Nephron progenitor cell (in vitro differentiated cells): ENCODE data around the gene PMIS2.

ENCODE experiments used
- DNase-seq: peaks from one replicate; pipeline ENCODE4 v3.0.0; 2021
- H3K27ac Mint-ChIP-seq: 2 replicates; pipeline ENCODE4 v1.8.0; 2021; ENCODE audit warnings: mild to moderate bottlenecking, moderate library complexity, mixed read lengths
- H3K27me3 Mint-ChIP-seq: 2 replicates; pipeline ENCODE4 v1.8.0; 2021; ENCODE audit warnings: mild to moderate bottlenecking, low read depth, mixed read lengths; ENCODE audit not compliant: poor library complexity
- H3K36me3 Mint-ChIP-seq: 2 replicates; pipeline ENCODE4 v1.8.0; 2021; ENCODE audit warnings: low read depth, mixed read lengths
- H3K4me1 Mint-ChIP-seq: 2 replicates; pipeline ENCODE4 v1.8.0; 2021; ENCODE audit warnings: mixed read lengths
- H3K4me3 Mint-ChIP-seq: 2 replicates; pipeline ENCODE4 v1.8.0; 2021; ENCODE audit warnings: mild to moderate bottlenecking, moderate library complexity, mixed read lengths
- H3K9me3 Mint-ChIP-seq: 2 replicates; pipeline ENCODE4 v1.8.0; 2021; ENCODE audit warnings: mild to moderate bottlenecking, moderate library complexity, mixed read lengths
- CTCF ChIP-seq: fragments of 200-600 bp; sonication (generic); IDR thresholded peaks from 2 replicates; pipeline ENCODE4 v1.5.0; 2021; ENCODE audit warnings: antibody characterized with exemption

Gene PMIS2

GRCh38 chr19:35549174-35549788 is 36.7 kb upstream of the PMIS2 start:
- TF ChIP-seq CTCF, result peak; percentile 71
- Mint-ChIP-seq H3K9me3 (no peaks in the 10 kb centered on the region), H3K4me3 (no peak overlapping the region), H3K27ac (no peak overlapping the region), H3K36me3 (peaks cover 4% of the 10 kb centered on the region), H3K27me3 (peaks cover 10% of the 10 kb centered on the region), H3K4me1 (peaks cover 35% of the 10 kb centered on the region)
- peak; percentile 66 for DNase-seq

GRCh38 chr19:35549879-35550523 is 36.0 kb upstream of the PMIS2 start:
- Mint-ChIP-seq H3K4me1 (peaks cover 28% of the 10 kb centered on the region), H3K4me3 (no peak overlapping the region), H3K9me3 (no peaks in the 10 kb centered on the region), H3K27me3 (peaks cover 17% of the 10 kb centered on the region), H3K27ac (no peak overlapping the region), H3K36me3 (peaks cover 4% of the 10 kb centered on the region)
- TF ChIP-seq CTCF, result no peak
- DNase-seq, result no peak

GRCh38 chr19:35551091-35551810 is 34.7 kb upstream of the PMIS2 start:
- Mint-ChIP-seq H3K9me3 (peaks cover 4% of the 10 kb centered on the region), H3K4me1 (peaks cover 33% of the 10 kb centered on the region), H3K4me3 (no peak overlapping the region), H3K27me3 (peaks cover 25% of the 10 kb centered on the region), H3K36me3 (peaks cover 4% of the 10 kb centered on the region), H3K27ac (no peak overlapping the region)
- TF ChIP-seq CTCF, result no peak
- no peak for DNase-seq

- H3K4me1 Mint-ChIP-seq, result peaks cover 28% of the 10 kb centered on the region
- TF ChIP-seq CTCF, result no peak
- peaks cover 37% of the 10 kb centered on the region for H3K27me3 Mint-ChIP-seq
- H3K27ac Mint-ChIP-seq, result no peak overlapping the region
- H3K9me3 Mint-ChIP-seq, result peaks cover 4% of the 10 kb centered on the region
- no peak overlapping the region for H3K4me3 Mint-ChIP-seq
- no peak for DNase-seq
- H3K36me3 Mint-ChIP-seq, result peaks cover 4% of the 10 kb centered on the region
Measured at GRCh38 chr19:35552534-35553384, 33.2 kb upstream of the PMIS2 start.

GRCh38 chr19:35553385-35554000 is 32.5 kb upstream of the PMIS2 start:
- Mint-ChIP-seq H3K27ac (no peak overlapping the region), H3K36me3 (peaks cover 4% of the 10 kb centered on the region)
- no peak for TF ChIP-seq CTCF

More at GRCh38 chr19:35553385-35554000, 32.5 kb upstream of the PMIS2 start:
- Mint-ChIP-seq H3K9me3 (peaks cover 4% of the 10 kb centered on the region), H3K27me3 (peaks cover 44% of the 10 kb centered on the region), H3K4me3 (no peak overlapping the region), H3K4me1 (peaks cover 24% of the 10 kb centered on the region)
- DNase-seq, result no peak
